GM23338 (cell line): ENCODE data around the gene FARP1. TPM values are rescaled to one million over a fixed set of nuclear protein-coding genes. Genes with fewer than 3 reads are reported as not detected.

Experiments
- ATAC-seq: fragments of 200-7000 bp; cut with Tn5 transposase; 3 replicates; pipeline ENCODE4 v1.9.1; 2020
- DNase-seq: peaks from one replicate; pipeline ENCODE4 v3.0.0-alpha.2; 2015; ENCODE audit warnings: low spot score
- H2AFZ ChIP-seq: fragments of 200-600 bp; sonication (generic); 2 replicates; pipeline ENCODE4 v1.8.0; 2016; ENCODE audit warnings: antibody characterized with exemption, mild to moderate bottlenecking, moderate library complexity
- H3F3A ChIP-seq: fragments of 200-600 bp; sonication (generic); replicated peaks from 2 replicates; pipeline ENCODE4 v1.8.0; 2017; ENCODE audit warnings: antibody characterized with exemption, mixed run types, low read depth
- H3K27ac ChIP-seq: fragments of 200-600 bp; sonication (generic); 2 replicates; pipeline ENCODE4 v1.6.1; 2016; ENCODE audit warnings: low read depth
- H3K27me3 ChIP-seq: fragments of 200-600 bp; sonication (generic); 2 replicates; pipeline ENCODE4 v1.8.0; 2016; ENCODE audit warnings: mild to moderate bottlenecking, mixed run types, moderate library complexity; ENCODE audit not compliant: insufficient read depth
- H3K36me3 ChIP-seq: fragments of 200-600 bp; sonication (generic); 2 replicates; pipeline ENCODE4 v1.8.0; 2016; ENCODE audit warnings: mild to moderate bottlenecking; ENCODE audit not compliant: insufficient read depth
- H3K4me1 ChIP-seq: fragments of 200-600 bp; sonication (generic); 2 replicates; pipeline ENCODE4 v1.8.0; 2016; ENCODE audit warnings: mild to moderate bottlenecking, moderate library complexity; ENCODE audit not compliant: insufficient read depth
- H3K4me2 ChIP-seq: fragments of 200-600 bp; sonication (generic); 2 replicates; pipeline ENCODE4 v1.7.1; 2017; ENCODE audit warnings: mixed run types
- H3K4me3 ChIP-seq: fragments of 200-600 bp; sonication (generic); 2 replicates; pipeline ENCODE4 v1.6.1; 2016; ENCODE audit warnings: mixed run types
- H3K79me2 ChIP-seq: fragments of 200-600 bp; sonication (generic); replicated peaks from 2 replicates; pipeline ENCODE4 v1.8.0; 2017; ENCODE audit warnings: mild to moderate bottlenecking; ENCODE audit not compliant: insufficient read depth
- H3K9me2 ChIP-seq: fragments of 200-600 bp; sonication (generic); 2 replicates; pipeline ENCODE4 v1.8.0; 2017; ENCODE audit not compliant: insufficient read depth
- H4K20me1 ChIP-seq: fragments of 200-600 bp; sonication (generic); replicated peaks from 2 replicates; pipeline ENCODE4 v1.8.0; 2017; ENCODE audit warnings: mild to moderate bottlenecking; ENCODE audit not compliant: insufficient read depth
- H3K27ac Mint-ChIP-seq: 2 replicates; pipeline ENCODE4 v1.8.0; 2020; ENCODE audit warnings: inconsistent platforms, mild to moderate bottlenecking, moderate library complexity, mixed read lengths
- H3K27me3 Mint-ChIP-seq: 3 replicates; pipeline ENCODE4 v1.8.0; 2022; ENCODE audit warnings: low read depth, mild to moderate bottlenecking, moderate library complexity, mixed read lengths, inconsistent platforms; ENCODE audit not compliant: insufficient read depth, poor library complexity
- H3K36me3 Mint-ChIP-seq: 3 replicates; pipeline ENCODE4 v1.8.0; 2021; ENCODE audit warnings: low read depth, mild to moderate bottlenecking, inconsistent platforms, moderate library complexity, mixed read lengths
- H3K4me1 Mint-ChIP-seq: 3 replicates; pipeline ENCODE4 v1.8.0; 2020; ENCODE audit warnings: mild to moderate bottlenecking, inconsistent platforms, mixed read lengths
- H3K4me3 Mint-ChIP-seq: 3 replicates; pipeline ENCODE4 v1.8.0; 2021; ENCODE audit warnings: moderate library complexity, mild to moderate bottlenecking, inconsistent platforms, mixed read lengths
- H3K9me3 Mint-ChIP-seq: 3 replicates; pipeline ENCODE4 v1.8.0; 2020; ENCODE audit warnings: moderate library complexity, mild to moderate bottlenecking, inconsistent platforms, mixed read lengths
- CREB1 ChIP-seq: fragments of 250-450 bp; sonication (Bioruptor Pico); IDR thresholded peaks from 2 replicates; pipeline ENCODE4 v1.5.0; 2020; ENCODE audit warnings: low read depth, mild to moderate bottlenecking, moderate library complexity
- ETS1 ChIP-seq: IDR thresholded peaks from 2 replicates; pipeline ENCODE4 v1.6.1; 2016; ENCODE audit warnings: antibody characterized with exemption
- EZH2 ChIP-seq: fragments of 200-600 bp; sonication (generic); IDR thresholded peaks from one replicate; pipeline ENCODE4 v1.8.0; 2017; ENCODE audit warnings: antibody characterized with exemption, mild to moderate bottlenecking, low read depth; ENCODE audit not compliant: unreplicated experiment
- JUNB ChIP-seq: IDR thresholded peaks from one replicate; pipeline ENCODE4 v1.6.1; 2016; ENCODE audit warnings: antibody characterized with exemption; ENCODE audit not compliant: unreplicated experiment
- POLR2AphosphoS5 ChIP-seq: IDR thresholded peaks from 2 replicates; pipeline ENCODE4 v1.6.1; 2016; ENCODE audit warnings: antibody characterized with exemption, low read depth
- ZNF462 ChIP-seq: fragments of 250-450 bp; sonication (Bioruptor Pico); IDR thresholded peaks from 2 replicates; pipeline ENCODE4 v1.5.0; 2020; ENCODE audit warnings: mild to moderate bottlenecking, moderate library complexity
- polyA plus RNA-seq: library from polyadenylated mRNA; unstranded; fragments of >200 nt; fragmentation: Nextera tagmentation; extraction: Ambion mirVana; gene quantifications from 2 replicates; pipeline ENCODE4 v1.2.1, GENCODE V29; 2016
- total RNA-seq: library from RNA; depleted of rRNA; stranded (reverse); fragments of >200 nt; shearing (Covaris generic); gene quantifications from 2 replicates; pipeline ENCODE4 v1.2.3, GENCODE V29; 2014

The FARP1 gene
- total and polyA plus RNA-seq, 2 experiments from 2014 or later = 53.6 to 82.5 TPM

GRCh38 chr13:98295371-98295770 lies 152.5 kb downstream of the FARP1 start:
- no peaks in the 10 kb centered on the region for H3K27me3 ChIP-seq
- peaks cover 19% of the 10 kb centered on the region for H3K4me1 ChIP-seq
- peaks cover 24% of the 10 kb centered on the region; the same call in 1 of the 2 replicates for H4K20me1 ChIP-seq
- ATAC-seq (no peak), DNase-seq (no peak)
- peaks cover 45% of the 10 kb centered on the region for H3K4me1 Mint-ChIP-seq
- H3K4me3 Mint-ChIP-seq = no peak overlapping the region
- no peak overlapping the region for H3K4me2 ChIP-seq
- H3K9me3 Mint-ChIP-seq = no peaks in the 10 kb centered on the region
- peaks cover 5% of the 10 kb centered on the region for H3K9me2 ChIP-seq
- no peak overlapping the region for H3K27ac Mint-ChIP-seq
- no peaks in the 10 kb centered on the region for H3K36me3 ChIP-seq
- H3K4me3 ChIP-seq = no peak overlapping the region
- no peak for TF ChIP-seq EZH2
- TF ChIP-seq JUNB = no peak
- TF ChIP-seq CREB1 (CRISPR knock-in tag) = no peak
- TF ChIP-seq ETS1 = no peak
- no peaks in the 10 kb centered on the region for H3F3A ChIP-seq
- H3K79me2 ChIP-seq = peaks cover 68% of the 10 kb centered on the region
- H3K27ac ChIP-seq = no peak overlapping the region
- H3K27me3 Mint-ChIP-seq = no peaks in the 10 kb centered on the region
- no peak overlapping the region for H2AFZ ChIP-seq
- no peaks in the 10 kb centered on the region for H3K36me3 Mint-ChIP-seq

GRCh38 chr13:98297051-98297450 lies 154.2 kb downstream of the FARP1 start:
- no peak overlapping the region for H2AFZ ChIP-seq
- no peaks in the 10 kb centered on the region for H3K36me3 Mint-ChIP-seq
- H3K4me2 ChIP-seq = no peak overlapping the region
- H3K4me3 ChIP-seq = no peak overlapping the region
- DNase-seq = no peak
- H3K27me3 Mint-ChIP-seq = no peaks in the 10 kb centered on the region
- no peaks in the 10 kb centered on the region for H3F3A ChIP-seq
- H4K20me1 ChIP-seq = peaks cover 24% of the 10 kb centered on the region; the same call in 1 of the 2 replicates
- TF ChIP-seq POLR2AphosphoS5 = no peak
- TF ChIP-seq JUNB = no peak
- TF ChIP-seq ZNF462 (CRISPR knock-in tag) = no peak
- no peak for TF ChIP-seq EZH2
- TF ChIP-seq CREB1 (CRISPR knock-in tag) = no peak
- no peak overlapping the region for H3K27ac Mint-ChIP-seq
- peak; percentile 44; the same call in 2 of the 3 replicates for ATAC-seq
- peaks cover 43% of the 10 kb centered on the region for H3K4me1 Mint-ChIP-seq
- peaks cover 74% of the 10 kb centered on the region for H3K79me2 ChIP-seq
- no peaks in the 10 kb centered on the region for H3K36me3 ChIP-seq
- H3K27me3 ChIP-seq = no peaks in the 10 kb centered on the region
- H3K9me3 Mint-ChIP-seq = no peaks in the 10 kb centered on the region
- H3K27ac ChIP-seq = 0 out of 2 replicates have a peak overlapping the region, but pooled peaks have one; percentile 58
- no peaks in the 10 kb centered on the region; the same call in 1 of the 2 replicates for H3K9me2 ChIP-seq
- H3K4me1 ChIP-seq = peaks cover 19% of the 10 kb centered on the region
- H3K4me3 Mint-ChIP-seq = no peak overlapping the region
